NCI-H1436 treated with DMSO at 0.1 percent for 48 hours (cell line): ENCODE data around the gene KREMEN2.

Source experiments
- DNase-seq: peaks from one replicate; lab custom pipeline; 2025; lab: John Stamatoyannopoulos, UW

The KREMEN2 gene

GRCh38 chr16:2966043-2966807, 2.1 kb downstream of the KREMEN2 start:
- no peak for DNase-seq

GRCh38 chr16:2966808-2967191, 2.7 kb downstream of the KREMEN2 start:
- no peak for DNase-seq

DNA sequence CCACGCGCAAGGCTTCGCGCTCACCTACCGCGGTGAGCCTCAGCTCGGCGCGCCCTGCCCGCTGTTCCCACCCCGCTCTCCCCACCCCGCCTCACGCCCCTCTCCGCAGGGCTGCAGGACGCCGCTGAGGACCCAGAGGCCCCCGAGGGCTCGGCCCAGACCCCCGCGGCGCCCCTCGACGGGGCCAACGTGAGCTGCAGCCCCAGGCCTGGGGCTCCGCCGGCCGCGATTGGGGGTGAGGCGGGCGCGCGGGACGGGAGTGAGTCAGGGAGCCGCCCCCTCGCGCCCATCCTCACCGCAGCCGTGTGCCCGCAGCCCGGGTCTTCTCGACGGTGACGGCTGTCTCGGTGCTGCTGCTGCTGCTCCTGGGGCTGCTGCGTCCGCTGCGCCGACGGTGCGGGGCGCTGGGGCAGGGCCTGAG, 3.1 kb downstream of the KREMEN2 start:
- no peak for DNase-seq

DNA sequence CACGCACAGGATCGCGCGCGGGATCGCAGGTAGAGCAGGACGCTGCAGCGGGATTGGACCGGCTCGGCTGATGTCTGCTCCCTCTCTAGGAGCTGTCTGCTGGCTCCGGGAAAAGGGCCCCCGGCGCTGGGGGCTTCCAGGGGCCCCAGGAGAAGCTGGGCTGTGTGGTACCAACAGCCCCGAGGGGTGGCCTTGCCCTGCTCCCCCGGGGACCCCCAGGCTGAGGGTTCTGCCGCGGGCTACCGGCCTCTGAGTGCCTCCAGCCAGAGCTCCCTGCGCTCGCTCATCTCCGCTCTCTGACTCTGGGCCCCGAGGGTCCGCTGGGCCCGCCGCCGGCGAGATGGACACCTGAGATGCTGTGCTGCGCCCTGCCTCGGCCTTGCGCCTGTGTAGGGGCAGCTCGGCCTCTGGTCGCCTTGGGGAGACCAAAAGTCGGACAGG, 3.7 kb downstream of the KREMEN2 start:
- DNase-seq, result no peak

DNA sequence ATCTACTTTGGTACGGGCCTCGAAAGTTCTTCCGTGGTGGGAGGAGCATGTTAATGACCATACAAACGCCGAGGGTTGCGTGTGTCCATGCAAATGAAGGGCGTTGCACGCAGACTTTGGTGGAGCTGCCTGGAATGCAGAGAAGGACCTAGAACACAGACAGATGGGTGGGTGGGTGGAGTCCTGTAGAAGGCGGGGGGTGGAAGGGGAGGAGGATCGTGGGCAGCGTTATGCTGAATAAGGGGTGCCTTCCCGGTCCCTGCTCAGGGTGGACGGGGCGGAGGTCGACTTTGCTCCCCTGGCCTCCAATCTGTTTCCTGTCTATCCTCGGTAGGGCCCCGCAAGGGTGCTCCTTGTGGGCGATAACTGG, 4.3 kb downstream of the KREMEN2 start:
- DNase-seq, result no peak

DNA sequence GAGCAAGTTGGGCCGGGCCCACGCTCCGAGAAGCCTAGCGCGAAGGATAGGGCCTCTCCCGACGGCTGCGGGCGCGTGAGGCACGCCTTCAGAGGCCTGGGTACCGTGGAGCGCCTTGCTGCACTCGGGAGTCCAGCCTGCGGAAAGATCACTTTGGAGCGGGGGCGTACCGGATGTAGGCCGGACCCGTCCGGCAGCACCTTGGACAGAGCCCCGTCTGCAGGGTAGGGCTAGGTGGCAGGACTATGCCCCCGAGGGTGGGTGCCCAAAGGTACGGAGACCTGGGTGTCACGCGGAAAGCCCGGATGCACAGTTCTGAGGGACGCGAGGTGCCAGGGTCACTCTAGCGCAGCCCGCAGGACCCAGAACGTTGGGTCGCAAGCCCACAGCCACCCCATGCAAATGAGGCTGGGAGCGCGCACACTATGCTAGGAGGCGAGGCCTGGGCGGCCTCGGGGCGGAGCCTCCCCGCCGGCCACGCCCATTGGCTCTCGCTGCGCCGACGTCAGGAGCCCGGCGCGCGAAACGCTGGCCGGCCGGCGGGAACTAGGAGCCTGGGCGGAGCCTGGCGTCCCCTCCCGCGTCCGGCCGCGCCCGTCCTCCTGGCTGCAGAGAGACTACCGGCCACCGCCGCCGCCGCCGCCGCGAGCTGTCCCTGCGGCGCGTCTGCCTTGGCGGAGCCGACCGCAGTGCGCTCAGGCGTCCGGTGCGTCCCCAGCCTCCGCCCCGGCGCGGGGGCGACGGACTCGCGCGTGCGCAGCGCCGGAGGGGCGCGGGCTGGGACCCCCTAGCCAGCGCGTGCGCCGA, 4.9 kb downstream of the KREMEN2 start, which contains the start of gene PAQR4:
Gene PAQR4 (plus strand): TSS at position 611 of the 807 bp plus-strand sequence. CDS start 327 bp downstream, outside the sequence.
- DNase-seq, result peak; percentile 48

GRCh38 chr16:2969545-2970521, 5.8 kb downstream of the KREMEN2 start:
- DNase-seq, result no peak

- no peak for DNase-seq
These were observed 6.5 kb downstream of the KREMEN2 start for GRCh38 chr16:2970563-2970962.

DNA sequence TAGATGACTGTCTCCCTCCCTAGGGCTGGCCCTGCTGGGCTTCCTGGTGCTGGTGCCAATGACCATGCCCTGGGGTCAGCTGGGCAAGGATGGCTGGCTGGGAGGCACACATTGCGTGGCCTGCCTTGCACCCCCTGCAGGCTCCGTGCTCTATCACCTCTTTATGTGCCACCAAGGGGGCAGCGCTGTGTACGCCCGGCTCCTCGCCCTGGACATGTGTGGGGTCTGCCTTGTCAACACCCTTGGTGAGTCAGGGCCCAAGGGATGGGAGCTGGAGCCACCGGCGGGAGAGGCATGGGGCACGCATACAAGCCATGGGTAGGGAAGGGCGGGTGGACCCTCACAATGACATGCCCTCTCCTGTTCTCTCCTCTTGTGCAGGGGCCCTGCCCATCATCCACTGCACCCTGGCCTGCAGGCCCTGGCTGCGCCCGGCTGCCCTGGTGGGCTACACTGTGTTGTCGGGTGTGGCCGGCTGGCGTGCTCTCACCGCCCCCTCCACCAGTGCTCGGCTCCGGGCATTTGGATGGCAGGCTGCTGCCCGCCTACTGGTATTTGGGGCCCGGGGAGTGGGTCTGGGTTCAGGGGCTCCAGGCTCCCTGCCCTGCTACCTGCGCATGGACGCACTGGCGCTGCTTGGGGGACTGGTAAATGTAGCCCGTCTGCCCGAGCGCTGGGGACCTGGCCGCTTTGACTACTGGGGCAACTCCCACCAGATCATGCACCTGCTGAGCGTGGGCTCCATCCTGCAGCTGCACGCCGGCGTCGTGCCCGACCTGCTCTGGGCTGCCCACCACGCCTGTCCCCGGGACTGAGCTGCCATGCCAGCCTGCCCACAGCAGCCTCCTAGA, 7.3 kb downstream of the KREMEN2 start:
- DNase-seq, result no peak

DNA sequence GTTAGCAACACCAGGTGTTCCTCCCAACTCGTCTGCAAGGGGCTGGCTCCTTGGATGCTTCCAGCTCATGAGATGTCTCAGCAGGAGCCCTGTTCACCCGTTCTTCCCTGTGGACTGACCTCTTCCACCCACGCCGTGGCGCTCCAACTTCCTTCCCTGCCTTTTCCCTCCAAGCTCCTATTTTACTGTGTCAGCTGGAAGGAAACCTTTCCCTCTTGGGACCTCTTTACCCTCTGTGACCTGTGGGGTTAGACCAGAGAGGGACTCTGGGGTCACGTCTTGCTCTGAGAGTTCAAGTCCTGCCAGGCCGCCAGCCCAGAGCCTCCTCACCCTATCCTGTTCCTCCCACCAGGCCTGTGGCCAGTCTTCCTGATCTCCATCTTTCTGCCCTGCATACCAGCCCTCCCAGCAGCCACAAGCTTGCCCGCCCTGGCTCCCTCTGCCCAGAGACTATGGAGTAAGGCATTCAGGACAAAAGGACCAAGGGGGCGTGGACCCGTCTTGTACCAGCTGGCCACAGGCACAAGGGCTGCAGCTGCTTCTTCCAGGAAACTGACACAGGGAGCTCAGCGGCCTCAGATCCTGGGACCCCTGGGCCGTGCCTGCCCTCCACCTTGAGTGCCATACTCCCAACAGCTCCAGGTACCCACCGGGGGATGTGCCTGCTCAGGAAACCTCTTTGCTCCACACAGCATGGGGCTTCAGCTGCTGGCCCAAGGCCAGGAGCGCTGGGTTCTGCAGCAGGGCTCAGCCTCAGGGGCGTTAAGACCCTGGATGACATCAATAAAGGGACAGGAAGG, 8.1 kb downstream of the KREMEN2 start:
- DNase-seq, result no peak

- DNase-seq, result no peak
These were observed 9.0 kb downstream of the KREMEN2 start for GRCh38 chr16:2973093-2973492.

- no peak for DNase-seq
These were observed 9.7 kb downstream of the KREMEN2 start for GRCh38 chr16:2973605-2974318.

GRCh38 chr16:2974319-2975056, 10.4 kb downstream of the KREMEN2 start:
- no peak for DNase-seq

DNA sequence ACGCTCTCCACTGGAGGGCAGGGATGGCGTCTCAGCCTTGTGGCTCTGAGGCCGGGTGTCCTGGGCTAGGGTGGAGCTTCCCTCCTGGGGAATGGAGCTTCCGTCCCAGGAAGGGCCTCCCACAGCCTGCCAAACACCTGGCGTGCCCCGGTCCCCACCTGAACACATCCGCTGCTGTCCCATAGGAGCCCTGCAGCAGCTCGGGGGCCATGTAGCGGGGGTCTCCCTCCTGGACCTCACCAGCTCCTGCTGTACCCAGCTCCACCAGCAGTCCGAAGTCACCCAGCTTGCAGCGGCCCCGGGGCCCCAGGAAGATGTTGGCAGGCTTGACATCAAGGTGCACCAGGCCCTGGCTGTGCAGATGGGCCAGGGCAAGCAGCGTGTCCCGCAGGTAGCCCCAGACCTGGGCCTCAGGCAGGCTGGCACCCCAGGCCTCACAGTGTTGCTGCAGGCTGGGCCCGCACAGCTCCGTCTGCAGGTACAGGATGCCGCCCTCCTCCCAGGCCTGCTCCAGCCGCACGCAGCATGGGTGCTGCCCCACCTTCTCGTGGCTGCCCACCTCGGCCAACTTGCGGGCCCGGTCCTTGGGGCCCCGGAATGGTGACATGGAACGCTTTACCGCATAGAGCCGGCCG, 11.2 kb downstream of the KREMEN2 start:
- DNase-seq, result no peak

GRCh38 chr16:2976201-2976600, 12.1 kb downstream of the KREMEN2 start:
- no peak for DNase-seq

- DNase-seq, result no peak
These were observed 12.6 kb downstream of the KREMEN2 start for GRCh38 chr16:2976673-2977072.

GRCh38 chr16:2977440-2977839, 13.4 kb downstream of the KREMEN2 start:
- DNase-seq, result no peak

DNA sequence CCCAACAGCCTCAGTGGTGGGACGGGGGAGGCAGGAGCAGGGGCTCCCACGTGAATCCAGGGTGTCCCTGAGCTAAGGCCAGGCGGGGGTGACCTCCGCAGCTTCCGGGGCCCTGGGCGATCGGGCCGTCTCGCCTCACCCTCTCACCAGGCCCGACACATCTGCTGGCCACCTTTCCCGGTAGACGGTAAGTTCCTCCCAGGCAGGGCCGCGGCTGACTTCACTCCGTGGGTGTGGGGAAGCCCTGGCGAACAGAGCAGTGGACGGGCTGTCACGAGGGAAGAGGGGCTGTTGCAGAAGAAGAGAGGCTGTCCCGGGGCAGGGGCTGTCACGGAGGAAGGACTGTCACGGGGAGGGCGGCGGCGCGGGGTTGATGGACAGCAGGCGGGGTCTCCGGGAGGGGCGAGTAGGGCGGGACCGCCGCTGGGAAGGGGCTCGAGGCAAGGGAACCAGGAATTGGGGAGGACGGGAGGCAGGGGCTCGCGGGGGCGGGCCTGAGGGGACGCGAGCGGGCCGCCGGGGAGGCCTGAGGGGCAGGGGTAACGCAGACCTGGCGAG, 15.7 kb downstream of the KREMEN2 start:
- no peak for DNase-seq
